Daoy (cell line): Measurements from ENCODE around the gene PARVB. TPM values are rescaled to one million over a fixed set of nuclear protein-coding genes. Genes with fewer than 3 reads are reported as not detected.

Experiments used
- DNase-seq: peaks from one replicate; pipeline ENCODE4 v3.0.0-alpha.2; 2015; ENCODE audit warnings: low read depth
- total RNA-seq: library from RNA; depleted of rRNA; stranded (reverse); fragments of >200 nt; shearing (Covaris generic); gene quantifications from 2 replicates; pipeline ENCODE4 v1.2.3, GENCODE V29; 2014

Gene PARVB
- total RNA-seq, 1 experiment from 2014 or later: 29.7 TPM

DNA sequence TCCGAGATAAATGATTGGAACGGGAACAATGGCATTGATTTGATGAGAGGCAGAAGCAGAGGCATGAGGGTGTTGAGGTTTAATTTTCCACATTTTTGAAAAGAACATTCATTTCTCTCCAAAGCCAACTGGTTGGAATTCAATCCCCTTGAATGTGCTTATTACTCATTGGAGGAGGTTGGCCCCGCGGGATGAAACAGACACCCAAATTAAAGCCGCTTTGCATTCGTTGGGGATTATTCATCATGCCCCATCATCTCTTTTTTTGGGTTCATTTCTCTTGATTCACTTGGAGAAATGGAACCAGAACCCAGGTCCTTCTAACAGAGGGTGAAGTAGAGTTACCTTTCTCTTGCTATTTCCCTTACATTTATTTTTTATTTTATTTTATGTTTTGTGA lies 109.1 kb downstream of the PARVB start:
- DNase-seq: peak; percentile 60

GRCh38 chr22:44133901-44134571 lies 109.9 kb downstream of the PARVB start:
- DNase-seq: peak; percentile 75

DNA sequence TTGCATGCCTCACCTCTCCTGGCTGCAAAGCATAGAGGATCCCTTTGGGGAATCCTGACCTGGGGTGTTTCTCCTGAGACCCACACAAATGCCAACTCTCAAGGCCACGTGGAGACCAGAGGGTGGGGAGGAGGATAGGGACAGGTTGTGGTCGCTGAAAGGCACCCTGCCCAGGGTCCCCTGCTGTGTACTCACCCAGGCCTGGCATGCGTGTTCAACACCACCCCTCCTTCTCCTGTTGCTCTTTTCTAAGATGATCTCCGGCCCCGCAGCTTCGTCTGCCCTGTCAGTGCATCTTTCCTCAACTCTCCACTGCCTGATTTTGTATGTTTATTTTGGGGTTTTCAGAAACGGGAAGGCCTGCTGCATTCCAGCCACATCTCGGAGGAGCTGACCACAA lies 112.0 kb downstream of the PARVB start:
- no peak for DNase-seq

- no peak for DNase-seq
These were observed 112.7 kb downstream of the PARVB start for GRCh38 chr22:44136786-44137185.

DNA sequence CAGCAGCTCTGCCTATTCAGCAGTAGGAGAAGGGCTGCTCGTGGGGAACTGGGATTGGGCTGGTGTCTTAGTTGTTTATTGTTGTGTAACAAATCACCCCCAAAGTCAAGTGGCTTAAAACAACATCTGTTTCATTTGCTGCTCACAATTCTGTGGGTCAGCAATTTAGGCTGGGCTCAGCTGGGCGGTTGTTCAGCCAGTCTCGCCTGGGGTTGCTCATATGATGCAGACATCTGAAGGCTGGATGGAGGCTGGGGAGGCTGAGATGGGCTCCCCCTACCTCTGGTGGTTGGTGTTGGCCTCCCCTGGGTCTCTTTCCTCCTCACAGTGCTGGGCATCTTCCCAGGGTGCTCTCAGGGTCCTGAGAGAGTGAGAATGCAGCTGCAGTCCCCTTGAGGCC lies 113.3 kb downstream of the PARVB start:
- no peak for DNase-seq

GRCh38 chr22:44139773-44140172 lies 115.7 kb downstream of the PARVB start:
- no peak for DNase-seq

DNA sequence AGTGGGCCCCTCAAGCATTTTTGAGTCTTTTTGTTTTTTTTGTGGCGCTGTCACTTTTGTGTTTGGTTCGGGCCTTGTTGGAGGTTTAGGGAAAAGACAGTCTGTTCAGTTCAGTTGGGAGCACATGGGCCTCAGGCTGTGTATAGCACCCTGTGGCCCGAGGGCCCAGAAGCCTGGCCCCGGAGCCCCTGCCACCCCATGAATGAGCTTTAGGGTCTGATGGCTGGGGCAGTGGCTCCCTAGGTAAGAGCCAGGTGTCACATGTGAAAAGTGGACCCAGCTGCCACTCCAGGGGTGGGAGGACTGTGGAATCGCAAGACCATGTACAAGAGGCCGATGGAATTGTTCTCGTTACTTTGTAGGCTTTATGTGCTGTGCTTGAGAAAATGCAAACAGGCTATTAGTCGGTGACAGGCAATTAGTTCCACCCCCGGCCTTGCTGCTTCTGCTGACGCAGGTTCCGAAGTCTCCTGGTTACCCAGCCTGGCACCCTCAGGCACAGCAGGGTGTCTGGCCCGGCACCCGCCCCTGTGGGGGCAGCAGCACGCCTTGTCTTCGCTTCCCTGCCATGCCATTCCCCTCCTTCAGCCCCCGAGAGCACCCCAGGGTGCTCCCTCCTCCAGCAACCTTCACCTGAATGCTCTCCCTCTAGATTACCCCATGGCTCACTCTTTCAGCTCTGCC lies 118.5 kb downstream of the PARVB start:
- DNase-seq: no peak

DNA sequence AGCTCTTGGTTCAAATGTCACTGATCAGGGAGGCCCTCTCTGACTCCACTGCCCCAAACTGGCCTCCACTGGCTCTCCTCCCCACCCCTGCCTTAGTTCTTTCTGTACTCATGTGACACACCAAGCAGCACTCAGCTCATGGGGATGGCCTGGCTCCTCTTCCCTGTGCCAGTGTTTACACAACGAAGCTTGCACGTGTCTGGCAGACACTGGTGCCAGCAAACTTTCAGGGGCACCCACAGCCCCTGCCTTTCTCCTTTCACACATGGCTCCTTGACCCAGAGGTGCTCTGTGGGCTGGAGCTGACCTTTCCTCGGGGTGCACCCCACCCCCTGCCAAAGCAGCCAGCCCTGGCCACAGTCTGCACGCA lies 119.0 kb downstream of the PARVB start:
- DNase-seq: no peak

DNA sequence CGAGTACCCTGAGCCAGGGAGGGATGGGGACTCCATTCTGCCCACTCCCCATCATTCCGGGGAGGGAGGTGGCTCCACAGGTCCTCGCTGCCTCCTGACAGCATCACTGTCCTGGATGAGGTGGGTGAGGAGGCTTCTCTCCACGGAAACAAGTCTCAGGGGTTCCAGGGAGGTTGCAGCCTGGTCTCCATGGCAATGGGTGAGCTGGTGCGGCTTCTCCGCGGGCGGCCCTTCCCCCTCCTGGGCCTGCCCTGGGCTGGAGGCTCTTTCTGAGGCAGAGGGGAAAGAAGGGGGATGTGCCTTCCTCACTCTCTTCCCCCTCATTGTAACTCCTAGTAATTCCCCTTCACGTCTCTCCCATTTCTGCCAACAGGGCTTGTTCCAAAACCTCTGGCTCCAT lies 119.5 kb downstream of the PARVB start:
- no peak for DNase-seq

DNA sequence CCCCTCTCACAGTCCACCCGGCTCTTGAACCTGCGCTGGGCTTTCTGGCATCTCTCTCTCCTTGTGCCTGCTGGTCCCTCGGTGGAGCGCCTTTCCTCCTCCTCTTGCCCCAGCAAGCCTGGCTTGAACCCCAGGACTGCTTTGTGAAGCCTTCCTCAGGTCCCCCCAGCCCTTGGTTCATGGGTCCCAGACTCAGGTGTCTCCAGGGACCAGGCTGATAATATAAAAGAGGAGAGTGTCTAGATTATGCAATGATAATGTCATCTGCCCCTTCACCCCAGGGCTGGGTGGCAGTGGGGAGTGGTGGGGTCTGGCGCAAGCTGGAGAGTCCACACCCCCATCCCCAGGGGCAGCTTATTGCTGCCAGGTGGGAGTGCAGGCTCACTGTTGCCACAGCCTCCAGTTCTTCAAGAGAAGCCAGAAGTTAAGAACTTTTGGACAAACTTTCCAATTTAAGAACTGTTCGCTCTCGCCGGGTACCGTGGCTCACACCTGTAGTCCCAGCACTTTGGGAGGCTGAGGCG lies 120.0 kb downstream of the PARVB start:
- DNase-seq: no peak

DNA sequence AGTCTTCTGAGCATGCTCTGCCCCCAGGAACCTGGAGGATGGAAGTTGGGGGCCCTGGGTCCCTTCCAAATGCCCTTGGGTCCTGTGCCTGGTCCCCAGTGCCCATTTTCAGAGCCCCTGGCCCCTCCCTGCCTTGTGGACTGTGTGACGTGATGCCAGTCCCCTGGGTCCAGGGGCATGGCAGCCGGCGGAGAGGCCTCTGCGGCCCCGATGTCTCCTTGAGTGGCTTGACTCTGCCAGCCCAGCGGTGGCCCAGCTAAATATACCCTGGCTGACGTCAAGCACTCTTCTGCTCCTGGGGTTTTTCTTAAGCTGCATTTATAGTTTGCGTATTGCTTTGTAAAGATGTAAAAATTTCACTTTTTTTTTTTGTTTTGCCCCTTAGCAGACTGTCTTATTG lies 121.4 kb downstream of the PARVB start:
- DNase-seq: no peak

- DNase-seq: no peak
These were observed 122.2 kb downstream of the PARVB start for GRCh38 chr22:44146088-44146861.

- no peak for DNase-seq
These were observed 123.0 kb downstream of the PARVB start for GRCh38 chr22:44147008-44147645.

DNA sequence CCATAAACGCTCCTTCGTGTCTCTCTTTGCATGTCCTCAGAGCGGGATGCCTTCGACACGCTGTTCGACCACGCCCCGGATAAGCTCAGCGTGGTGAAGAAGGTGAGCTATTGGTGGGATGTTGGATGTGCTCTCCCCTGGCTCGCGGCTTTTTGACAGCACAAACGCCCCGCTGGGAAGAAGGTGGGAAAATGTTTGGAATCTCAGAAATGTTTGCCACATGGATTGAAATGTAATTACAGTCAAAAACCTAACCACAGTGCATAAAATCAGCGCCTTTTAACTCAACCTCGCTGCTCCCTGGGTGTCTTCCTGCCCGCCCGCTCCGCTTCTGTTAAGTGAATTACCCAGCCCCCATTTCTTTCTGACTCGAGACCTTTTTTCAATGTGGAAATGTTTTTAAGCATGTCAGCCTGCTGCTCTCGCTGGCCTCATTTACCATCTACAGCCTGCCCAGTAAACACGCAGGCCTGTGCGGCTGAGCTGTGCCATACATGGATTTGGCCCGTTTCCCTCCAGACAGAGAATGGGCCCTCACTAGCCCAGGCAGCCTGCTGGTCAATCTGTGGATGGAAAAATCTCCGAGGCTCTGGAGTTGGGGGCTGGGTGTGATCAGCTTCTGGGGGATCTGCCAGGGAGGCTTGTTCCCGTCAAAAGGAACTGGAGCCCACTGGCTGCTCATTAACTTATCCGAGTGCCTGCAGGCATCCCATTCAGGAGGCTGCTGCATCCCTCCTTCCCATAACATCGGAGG lies 123.9 kb downstream of the PARVB start:
- peak; percentile 22 for DNase-seq

GRCh38 chr22:44151676-44152075 lies 127.6 kb downstream of the PARVB start:
- DNase-seq: peak; percentile 73

DNA sequence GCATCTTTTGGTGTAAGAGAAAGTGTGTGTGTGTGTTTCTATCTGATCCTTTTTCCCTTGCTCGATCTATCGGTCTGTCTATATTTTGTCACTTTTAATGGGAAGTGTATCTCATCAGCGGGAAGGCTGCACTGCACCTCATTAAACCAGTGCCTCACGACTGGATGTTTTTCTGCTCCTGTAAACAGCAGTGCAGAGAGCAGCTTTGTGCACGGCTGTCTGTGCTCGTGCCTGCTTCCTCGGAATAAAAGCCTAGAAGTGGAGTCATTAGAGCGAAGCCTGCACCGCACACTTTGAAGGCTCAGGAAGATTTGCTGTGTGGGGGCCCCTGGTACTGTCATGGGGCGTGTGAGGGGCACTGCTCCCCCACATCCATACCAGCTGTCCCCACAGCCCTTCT lies 129.6 kb downstream of the PARVB start:
- no peak for DNase-seq

DNA sequence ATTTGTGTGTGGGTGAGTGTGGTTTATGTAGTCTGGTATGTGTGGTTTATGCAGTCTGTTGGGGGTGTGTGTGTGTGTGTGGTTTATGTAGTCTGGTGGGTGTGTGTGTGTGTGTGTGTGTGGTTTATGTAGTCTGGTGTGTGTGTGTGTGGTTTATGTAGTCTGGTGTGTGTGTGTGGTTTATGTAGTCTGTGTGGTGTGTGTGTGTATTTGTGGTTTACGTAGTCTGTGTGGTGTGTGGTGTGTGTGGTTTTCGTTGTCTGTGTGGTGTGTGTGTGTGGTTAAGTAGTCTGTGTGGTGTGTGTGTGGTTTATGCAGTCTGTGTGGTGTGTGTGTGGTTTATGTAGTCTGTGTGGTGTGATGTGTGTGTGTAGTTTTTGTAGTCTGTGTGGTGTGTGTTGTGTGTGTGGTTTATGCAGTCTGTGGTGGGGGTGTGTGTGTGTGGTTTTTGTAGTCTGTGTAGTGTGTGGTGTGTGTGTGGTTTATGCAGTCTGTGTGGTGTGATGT lies 130.4 kb downstream of the PARVB start:
- DNase-seq: no peak

GRCh38 chr22:44155115-44155514 lies 131.0 kb downstream of the PARVB start:
- no peak for DNase-seq

DNA sequence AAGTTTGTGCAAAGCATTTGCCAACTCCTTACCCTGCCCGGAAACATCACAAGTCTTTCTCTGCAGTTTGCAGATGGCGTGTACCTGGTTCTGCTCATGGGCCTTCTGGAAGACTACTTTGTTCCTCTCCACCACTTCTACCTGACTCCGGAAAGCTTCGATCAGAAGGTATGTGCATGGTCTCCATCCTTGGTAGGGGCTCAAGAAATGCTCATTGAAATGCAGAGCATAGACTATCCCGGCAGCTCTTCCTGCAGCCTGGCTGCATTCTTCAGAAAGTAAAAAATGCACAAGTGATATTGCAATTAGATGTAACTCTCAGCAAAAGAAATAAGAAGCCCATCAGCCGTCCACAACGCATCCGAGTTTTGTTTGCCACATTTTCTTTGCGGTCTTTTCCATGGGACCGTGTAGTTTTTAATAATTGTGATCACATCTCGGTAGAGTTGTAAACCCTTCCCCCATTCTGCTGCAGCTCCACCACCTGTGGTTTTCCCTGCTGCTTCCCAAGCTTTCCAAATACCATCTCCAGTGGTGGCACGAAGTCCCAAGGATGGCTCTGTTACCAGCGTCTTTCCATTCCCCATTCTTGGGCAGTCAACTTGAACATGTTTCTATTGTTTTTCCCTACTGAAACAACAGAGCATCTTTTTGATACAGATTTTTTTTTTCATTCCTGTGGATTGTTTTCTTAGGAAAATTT lies 134.0 kb downstream of the PARVB start:
- no peak for DNase-seq

GRCh38 chr22:44158816-44159215 lies 134.7 kb downstream of the PARVB start:
- DNase-seq: no peak

GRCh38 chr22:44159221-44159620 lies 135.1 kb downstream of the PARVB start:
- DNase-seq: no peak
